Measurements from ENCODE around the gene TIMP2.
"Not testable (repeated sequence)": the region's sequence is repeated elsewhere in the genome, so short reads cannot be mapped to it uniquely, and the experiment has no call there.

Gene TIMP2

GRCh38 chr17:78929908-78930775, 5.0 kb upstream of the TIMP2 start:
- DNase-seq: no peak

GRCh38 chr17:78925662-78926555, 722 bp upstream of the TIMP2 start:
- no peak for DNase-seq

GRCh38 chr17:78924481-78925151, 571 bp downstream of the TIMP2 start:
- no peak for DNase-seq

- peak; percentile 36 for DNase-seq
Measured at GRCh38 chr17:78923660-78924453, 1.3 kb downstream of the TIMP2 start.

- DNase-seq: no peak
Measured at GRCh38 chr17:78922816-78923498, 2.2 kb downstream of the TIMP2 start.

- DNase-seq: no peak
Measured at GRCh38 chr17:78921437-78921971, 3.7 kb downstream of the TIMP2 start.

GRCh38 chr17:78920528-78920927, 4.7 kb downstream of the TIMP2 start:
- DNase-seq: no peak

GRCh38 chr17:78919861-78920450, 5.2 kb downstream of the TIMP2 start:
- no peak for DNase-seq

GRCh38 chr17:78918979-78919378, 6.2 kb downstream of the TIMP2 start:
- DNase-seq: no peak

GRCh38 chr17:78917451-78918275, 7.5 kb downstream of the TIMP2 start:
- no peak for DNase-seq

GRCh38 chr17:78915872-78916632, 9.1 kb downstream of the TIMP2 start:
- DNase-seq: no peak

GRCh38 chr17:78913115-78913514, 12.1 kb downstream of the TIMP2 start:
- no peak for DNase-seq

GRCh38 chr17:78912082-78912481, 13.1 kb downstream of the TIMP2 start:
- no peak for DNase-seq

GRCh38 chr17:78911543-78911942, 13.6 kb downstream of the TIMP2 start:
- DNase-seq: not testable (repeated sequence)

- DNase-seq: no peak
Measured at GRCh38 chr17:78910497-78911284, 14.5 kb downstream of the TIMP2 start.

- DNase-seq: no peak
Measured at GRCh38 chr17:78908426-78908825, 16.8 kb downstream of the TIMP2 start.

- DNase-seq: no peak
Measured at GRCh38 chr17:78905541-78905940, 19.6 kb downstream of the TIMP2 start.

- DNase-seq: no peak
Measured at GRCh38 chr17:78905116-78905515, 20.1 kb downstream of the TIMP2 start.

GRCh38 chr17:78904371-78904770, 20.8 kb downstream of the TIMP2 start:
- DNase-seq: no peak
